Measurements from ENCODE around the gene DUOXA1.

Gene DUOXA1

DNA sequence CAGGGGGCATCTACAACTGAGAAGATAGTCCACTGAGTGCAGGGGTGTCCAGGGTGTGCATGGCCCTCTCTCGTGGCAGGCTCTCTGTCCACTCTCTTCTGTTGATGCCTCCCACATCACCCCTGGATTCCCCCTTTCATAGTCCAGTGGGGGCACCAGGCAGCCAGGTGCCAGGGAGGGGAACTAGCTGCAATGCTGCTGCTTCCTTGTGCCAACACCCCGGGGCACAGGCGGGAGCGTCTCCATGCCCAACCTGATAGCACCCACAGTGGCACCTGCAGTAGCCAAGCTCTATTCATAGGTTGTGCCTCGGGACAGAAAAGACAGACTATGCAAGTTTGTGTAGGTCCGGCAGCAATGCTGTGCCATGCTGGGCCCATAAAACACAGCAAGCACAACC, 27.5 kb downstream of the DUOXA1 start:
- TF ChIP-seq ISL1 (CRISPR knock-in tag; IDR thresholded peaks at IDR 0.05) (no peak), ZNF70 (CRISPR knock-in tag; IDR thresholded peaks at IDR 0.05) (no peak), TOX (CRISPR knock-in tag; IDR thresholded peaks at IDR 0.05; ENCODE audit: borderline replicate concordance) (no peak), ZNF565 (CRISPR knock-in tag; conservative IDR thresholded peaks at IDR 0.05; ENCODE audit: low read depth) (no peak), PPARA (CRISPR knock-in tag; IDR thresholded peaks at IDR 0.05; ENCODE audit: borderline replicate concordance) (no peak), CREB5 (CRISPR knock-in tag; IDR thresholded peaks at IDR 0.05; ENCODE audit: low read depth) (no peak), GLIS3 (CRISPR knock-in tag; IDR thresholded peaks at IDR 0.05) (no peak)
- ATAC-seq: no peak

DNA sequence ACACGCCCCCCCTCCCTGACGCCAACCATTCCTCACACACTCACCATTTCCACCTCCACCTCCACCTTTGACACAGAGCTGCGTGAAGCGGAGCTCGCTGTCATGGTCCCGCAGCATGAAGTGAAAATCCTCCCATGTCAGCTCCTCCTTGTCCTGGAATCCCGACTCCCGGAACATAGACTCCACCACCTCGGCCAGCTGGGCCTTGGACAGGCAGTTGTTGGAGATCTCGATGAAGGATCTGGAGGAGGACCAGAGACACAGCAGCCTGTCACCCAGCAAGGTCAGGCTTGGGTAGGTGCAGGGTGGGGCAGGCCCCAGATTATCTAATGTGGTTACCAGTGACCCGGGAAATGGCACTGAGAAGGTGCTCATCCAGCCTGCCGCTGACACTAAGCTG, 27.9 kb downstream of the DUOXA1 start:
- TF ChIP-seq ZNF8 (CRISPR knock-in tag; IDR thresholded peaks at IDR 0.05): no peak
- TF ChIP-seq ARNTL (CRISPR knock-in tag; IDR thresholded peaks at IDR 0.05; ENCODE audit: borderline replicate concordance, low read depth): no peak
- TF ChIP-seq CSDC2 (CRISPR knock-in tag; IDR thresholded peaks at IDR 0.05): no peak
- TF ChIP-seq ISL1 (CRISPR knock-in tag; IDR thresholded peaks at IDR 0.05): no peak
- ATAC-seq: no peak

- TF ChIP-seq CSRNP3 (CRISPR knock-in tag; IDR thresholded peaks at IDR 0.05): no peak
- no peak for TF ChIP-seq TCF4 (CRISPR knock-in tag; IDR thresholded peaks at IDR 0.05; ENCODE audit: borderline replicate concordance)
- TF ChIP-seq CREB5 (CRISPR knock-in tag; IDR thresholded peaks at IDR 0.05; ENCODE audit: low read depth): no peak
- TF ChIP-seq OSR1 (CRISPR knock-in tag; IDR thresholded peaks at IDR 0.05): no peak
- TF ChIP-seq SNAI2 (CRISPR knock-in tag; IDR thresholded peaks at IDR 0.05): no peak
- TF ChIP-seq PATZ1 (CRISPR knock-in tag; IDR thresholded peaks at IDR 0.05; ENCODE audit: borderline replicate concordance): no peak
- TF ChIP-seq BACH2 (CRISPR knock-in tag; IDR thresholded peaks at IDR 0.05; ENCODE audit: borderline replicate concordance): no peak
- TF ChIP-seq ZFP3 (CRISPR knock-in tag; IDR thresholded peaks at IDR 0.05): no peak
- no peak for TF ChIP-seq ARNTL (CRISPR knock-in tag; IDR thresholded peaks at IDR 0.05; ENCODE audit: borderline replicate concordance, low read depth)
- no peak for TF ChIP-seq TSHZ2 (CRISPR knock-in tag; IDR thresholded peaks at IDR 0.05)
- no peak for TF ChIP-seq ISL1 (CRISPR knock-in tag; IDR thresholded peaks at IDR 0.05)
- no peak for TF ChIP-seq ESRRG (CRISPR knock-in tag; IDR thresholded peaks at IDR 0.05)
- ATAC-seq: no peak
Observed at GRCh38 chr15:45100884-45101625, 28.6 kb downstream of the DUOXA1 start.

Data from SK-N-SH treated with all-trans-retinoic acid at 6 μM for 48 hours (cell line).